Aorta (tissue), 5 donors: ENCODE measurements around the gene IL2. TPM values are rescaled to one million over a fixed set of nuclear protein-coding genes. Genes with fewer than 3 reads are reported as not detected.

ENCODE experiments used
- ATAC-seq: fragments of 200-7000 bp; cut with Tn5 transposase; one replicate; pipeline ENCODE4 v1.9.1; 2022; ENCODE audit warnings: moderate library complexity; ENCODE audit not compliant: low FRiP score
- DNase-seq, 2 donors: peaks; one replicate each; pipeline ENCODE4 v3.0.0-alpha.2; 2020
- H3K27ac ChIP-seq, 2 donors: one replicate each; pipeline ENCODE4 v1.5.1; 2013; ENCODE audit warnings: low read length in 2 of 2, mild to moderate bottlenecking in 2 of 2, moderate library complexity in 2 of 2, control low read depth in 1 of 2, inconsistent platforms in 1 of 2, low read depth in 1 of 2
- H3K27me3 ChIP-seq, 2 donors: one replicate each; pipeline ENCODE4 v1.6.1; 2013; ENCODE audit warnings: control low read depth in 1 of 2, low read length in 1 of 2, mild to moderate bottlenecking in 1 of 2, moderate library complexity in 1 of 2; ENCODE audit not compliant: insufficient read depth in 2 of 2, control insufficient read depth in 1 of 2
- H3K36me3 ChIP-seq, 2 donors: one replicate each; pipeline ENCODE4 v1.6.1; 2013; ENCODE audit warnings: control low read depth in 1 of 2, low read length in 1 of 2, mild to moderate bottlenecking in 1 of 2; ENCODE audit not compliant: insufficient read depth in 2 of 2, control insufficient read depth in 1 of 2
- H3K4me1 ChIP-seq, 2 donors: one replicate each; pipeline ENCODE4 v1.6.1; 2013; ENCODE audit warnings: low read length in 2 of 2, control low read depth in 1 of 2, mild to moderate bottlenecking in 1 of 2, moderate library complexity in 1 of 2; ENCODE audit not compliant: insufficient read depth in 2 of 2, control insufficient read depth in 1 of 2
- H3K4me3 ChIP-seq, 2 donors: one replicate each; pipeline ENCODE4 v1.5.1; 2013; ENCODE audit warnings: low read length in 2 of 2, control low read depth in 1 of 2, mild to moderate bottlenecking in 1 of 2
- H3K9me3 ChIP-seq: one replicate; pipeline ENCODE4 v1.6.1; 2013; ENCODE audit warnings: mild to moderate bottlenecking, low read length; ENCODE audit not compliant: control insufficient read depth
- WGBS, 2 donors: extraction: QIAGEN DNeasy Blood & Tissue Kit; methylation state at CpG; one replicate each; pipeline ENCODE4 v1.1.7; 2013; 5-methylcytosine and 5-hydroxymethylcytosine counted together
- intact Hi-C, 2 donors: fragments of 100-400 bp; cut with DNase I; formaldehyde crosslinking; loops; one replicate each; pipeline versions ENCODE4 v1.14.2 to v1.15.0; 2022
- long read RNA-seq, 2 donors: library from polyadenylated mRNA; unstranded; transcript quantifications; one replicate each; pipeline ENCODE4 v2.0.0, GENCODE V29; 2020 to 2021
- polyA plus RNA-seq, 2 donors: library from polyadenylated mRNA; stranded (reverse); fragments of 200-250 nt; gene quantifications; one replicate each; pipeline ENCODE4 v1.2.3, GENCODE V29; 2013
- total RNA-seq, 2 donors: library from RNA; stranded (reverse); fragmentation: NEBNext Ultra II Directional; extraction: Animal tissue kit (Norgen Biotek cat#: 25700); gene quantifications; one replicate each; pipeline ENCODE4 v1.2.1, GENCODE V29; 2021
- donor health status: healthy with polysubstance abuse.
- donor health status: Bipolar disorder and iron deficiency.
- donor health status: DM: no; HTN: no; CAD: no.
- donor health status: DM: no; HTN: no; CAD: no.
- donor health status: DM: yes; HTN: yes; CAD: no.

IL2 gene
- total RNA-seq = not detected
- not detected for polyA plus RNA-seq
- long read RNA-seq, donor 1 = 0 reads
- long read RNA-seq, donor 2 = 0 reads

DNA sequence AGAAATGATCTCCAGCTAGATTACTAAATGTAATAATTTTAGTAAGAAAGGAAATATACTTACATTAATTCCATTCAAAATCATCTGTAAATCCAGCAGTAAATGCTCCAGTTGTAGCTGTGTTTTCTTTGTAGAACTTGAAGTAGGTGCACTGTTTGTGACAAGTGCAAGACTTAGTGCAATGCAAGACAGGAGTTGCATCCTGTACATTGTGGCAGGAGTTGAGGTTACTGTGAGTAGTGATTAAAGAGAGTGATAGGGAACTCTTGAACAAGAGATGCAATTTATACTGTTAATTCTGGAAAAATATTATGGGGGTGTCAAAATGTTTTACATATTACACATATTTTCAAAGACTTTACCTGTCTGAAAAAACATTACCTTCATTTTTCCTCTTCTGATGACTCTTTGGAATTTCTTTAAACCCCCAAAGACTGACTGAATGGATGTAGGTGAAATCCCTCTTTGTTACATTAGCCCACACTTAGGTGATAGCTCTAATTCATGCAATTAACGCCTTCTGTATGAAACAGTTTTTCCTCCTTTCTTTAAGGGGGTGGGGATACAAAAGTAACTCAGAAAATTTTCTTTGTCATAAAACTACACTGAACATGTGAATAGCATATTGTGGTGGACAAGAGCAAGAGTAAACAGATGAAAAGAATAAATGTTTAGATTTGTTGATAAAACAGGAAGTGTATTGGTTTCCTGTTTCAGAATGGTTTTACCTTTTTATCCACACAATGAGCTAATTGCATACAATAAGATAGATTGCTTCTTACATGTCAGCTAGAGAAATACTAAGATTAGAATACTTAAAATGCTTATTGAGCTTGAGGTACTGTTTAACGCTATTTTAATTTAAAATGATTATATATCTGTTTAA, at the start of gene IL2:
Gene IL2, minus strand, starts transcription at position 495 of the 886 bp plus-strand sequence. Its CDS starts 285 bp downstream, at position 210.
- H3K4me1 ChIP-seq = no peaks in the 10 kb centered on the region
- DNase-seq = no peak
- no peaks in the 10 kb centered on the region for H3K27me3 ChIP-seq
- no peaks in the 10 kb centered on the region for H3K9me3 ChIP-seq
- no peak within 1 kb of the TSS for H3K27ac ChIP-seq
- intact Hi-C loops = no loop called here
- H3K36me3 ChIP-seq = no peaks in the 10 kb centered on the region
- no peak within 1 kb of the TSS for H3K4me3 ChIP-seq
- 88 to 90% methylated on average over 2 of the region's 2 CpGs for WGBS, 2 donors
- no peak for ATAC-seq

- Histone ChIP-seq H3K27me3 (no peaks in the 10 kb centered on the region), H3K27ac (no peak overlapping the region), H3K9me3 (no peaks in the 10 kb centered on the region), H3K4me3 (no peak overlapping the region), H3K4me1 (no peaks in the 10 kb centered on the region), H3K36me3 (no peaks in the 10 kb centered on the region)
- 64 to 72% methylated on average over 3 of the region's 3 CpGs for WGBS, 2 donors
- DNase-seq (no peak), ATAC-seq (no peak)
- intact Hi-C loops = no loop called here
These were observed 46.7 kb upstream of the IL2 start for GRCh38 chr4:122503214-122503613.

GRCh38 chr4:122500852-122501501, 44.5 kb upstream of the IL2 start:
- H3K27ac ChIP-seq = no peak overlapping the region
- no peak for DNase-seq
- no peaks in the 10 kb centered on the region for H3K27me3 ChIP-seq
- intact Hi-C loops = no loop called here
- ATAC-seq = no peak
- no peaks in the 10 kb centered on the region for H3K36me3 ChIP-seq
- no peak overlapping the region for H3K4me3 ChIP-seq
- 14 to 22% methylated on average over 4 of the region's 4 CpGs for WGBS, 2 donors
- H3K4me1 ChIP-seq = no peaks in the 10 kb centered on the region
- no peaks in the 10 kb centered on the region for H3K9me3 ChIP-seq

GRCh38 chr4:122489061-122489460, 32.5 kb upstream of the IL2 start:
- Histone ChIP-seq H3K27me3 (no peaks in the 10 kb centered on the region), H3K4me1 (no peaks in the 10 kb centered on the region), H3K36me3 (no peaks in the 10 kb centered on the region), H3K9me3 (peaks cover 9% of the 10 kb centered on the region), H3K27ac (no peak overlapping the region), H3K4me3 (no peak overlapping the region)
- ATAC-seq (no peak), DNase-seq (no peak)
- intact Hi-C loops = no loop called here

GRCh38 chr4:122483481-122483880, 27.0 kb upstream of the IL2 start:
- peaks cover 1% of the 10 kb centered on the region for H3K9me3 ChIP-seq
- no peaks in the 10 kb centered on the region for H3K27me3 ChIP-seq
- intact Hi-C loops = no loop called here
- ATAC-seq (no peak), DNase-seq (no peak)
- no peaks in the 10 kb centered on the region for H3K36me3 ChIP-seq
- no peaks in the 10 kb centered on the region for H3K4me1 ChIP-seq
- WGBS, 2 donors = 63 to 64% methylated on average over 4 of the region's 4 CpGs
- H3K27ac ChIP-seq = no peak overlapping the region
- no peak overlapping the region for H3K4me3 ChIP-seq

- no peak for ATAC-seq
- H3K36me3 ChIP-seq = no peaks in the 10 kb centered on the region
- no peak overlapping the region for H3K27ac ChIP-seq
- WGBS, 2 donors = 66 to 70% methylated on average over 4 of the region's 4 CpGs
- H3K4me1 ChIP-seq = no peaks in the 10 kb centered on the region
- no peak overlapping the region for H3K4me3 ChIP-seq
- H3K27me3 ChIP-seq = no peaks in the 10 kb centered on the region
- intact Hi-C loops = no loop called here
- no peaks in the 10 kb centered on the region for H3K9me3 ChIP-seq
- no peak for DNase-seq
These were observed 25.4 kb upstream of the IL2 start for GRCh38 chr4:122481766-122482405.

- intact Hi-C loops = no loop called here
- WGBS, 2 donors = 84 to 92% methylated on average over 1 of the region's 1 CpG
- Histone ChIP-seq H3K36me3 (no peaks in the 10 kb centered on the region), H3K27ac (no peak overlapping the region), H3K9me3 (no peaks in the 10 kb centered on the region), H3K27me3 (no peaks in the 10 kb centered on the region), H3K4me1 (no peaks in the 10 kb centered on the region), H3K4me3 (no peak overlapping the region)
- DNase-seq (no peak), ATAC-seq (no peak)
These were observed 24.3 kb upstream of the IL2 start for GRCh38 chr4:122480655-122481487.

GRCh38 chr4:122479935-122480416, 23.5 kb upstream of the IL2 start:
- no peak for ATAC-seq
- H3K4me3 ChIP-seq = no peak overlapping the region

More at GRCh38 chr4:122479935-122480416, 23.5 kb upstream of the IL2 start:
- intact Hi-C loops = no loop called here
- Histone ChIP-seq H3K36me3 (no peaks in the 10 kb centered on the region), H3K9me3 (no peaks in the 10 kb centered on the region), H3K27ac (no peak overlapping the region), H3K27me3 (no peaks in the 10 kb centered on the region), H3K4me1 (no peaks in the 10 kb centered on the region)
- DNase-seq = no peak
- 46 to 47% methylated on average over 5 of the region's 5 CpGs for WGBS, 2 donors
